Endothelial cell of umbilical vein (primary cell): ENCODE measurements around the gene RPH3AL. TPM values are rescaled to one million over a fixed set of nuclear protein-coding genes. Genes with fewer than 3 reads are reported as not detected.

Experiments
- BruUV-seq: library from RNA; stranded (reverse); fragments of 400-500 nt; replicated peaks from 2 replicates; lab custom pipeline; 2021; lab: Mats Ljungman, UMichigan
- CTCF ChIA-PET: fragments of 300-600, 350-600 bp; sonication (Branson Sonifier 250); formaldehyde crosslinking; loops from one replicate; lab custom pipeline; 2021; ENCODE audit warnings: antibody characterized with exemption, inconsistent platforms; lab: Charles Lee
- POLR2A ChIA-PET: fragments of 300-600, 350-600 bp; sonication (Branson Sonifier 250); formaldehyde crosslinking; loops from one replicate; lab custom pipeline; 2021; ENCODE audit warnings: antibody characterized with exemption, inconsistent platforms; lab: Charles Lee
- DNase-seq: peaks from one replicate; pipeline ENCODE4 v3.0.0-alpha.2; 2011; ENCODE audit warnings: low read depth, low spot score
- FAIRE-seq: peaks from 2 replicates; lab custom pipeline; 2011; peaks lifted over from hg19 to GRCh38; lab: Jason Lieb, UNC
- H2AFZ ChIP-seq: 2 replicates; pipeline ENCODE4 v1.6.0; 2012; ENCODE audit warnings: low read depth, low read length, control low read depth, inconsistent platforms
- H3K27ac ChIP-seq: 2 replicates; pipeline ENCODE4 v1.5.1; 2011; ENCODE audit warnings: low read depth, mild to moderate bottlenecking, control low read depth, low read length, moderate library complexity; ENCODE audit not compliant: insufficient read depth
- H3K27me3 ChIP-seq, 2 experiments: 2 replicates each; pipeline versions ENCODE4 v1.6.0 to v1.6.1; 2011; ENCODE audit warnings: low read length in 2 of 2, mixed read lengths in 1 of 2; ENCODE audit not compliant: control insufficient read depth in 2 of 2, insufficient read depth in 2 of 2
- H3K36me3 ChIP-seq, 2 experiments: 2 replicates in 1 of 2; 3 replicates in 1 of 2; pipeline ENCODE4 v1.5.1; 2011; ENCODE audit warnings: low read length in 2 of 2, mild to moderate bottlenecking in 1 of 2, moderate library complexity in 1 of 2; ENCODE audit not compliant: control insufficient read depth in 2 of 2, insufficient read depth in 2 of 2; ENCODE audit errors: extremely low read depth in 1 of 2
- H3K4me1 ChIP-seq: 3 replicates; pipeline ENCODE4 v1.5.1; 2011; ENCODE audit warnings: mild to moderate bottlenecking, low read length; ENCODE audit not compliant: control insufficient read depth, insufficient read depth; ENCODE audit errors: extremely low read depth
- H3K4me2 ChIP-seq: 2 replicates; pipeline ENCODE4 v1.6.1; 2011; ENCODE audit warnings: low read length, control low read depth, mixed read lengths; ENCODE audit not compliant: insufficient read depth
- H3K4me3 ChIP-seq, 3 experiments: fragments of 200-600 bp in 1 of 3; sonication (generic), shearing (Covaris generic) in 1 of 3; replicated peaks in 1 of 3; 2 replicates each; pipeline ENCODE4 v1.5.1; 2011 to 2016; ENCODE audit warnings: control low read depth in 3 of 3, low read length in 3 of 3, mild to moderate bottlenecking in 2 of 3, inconsistent platforms in 1 of 3, low read depth in 1 of 3, moderate library complexity in 1 of 3; ENCODE audit not compliant: insufficient read depth in 1 of 3
- H3K79me2 ChIP-seq: 2 replicates; pipeline ENCODE4 v1.6.0; 2012; ENCODE audit warnings: low read length, inconsistent platforms; ENCODE audit not compliant: control insufficient read depth, insufficient read depth
- H3K9ac ChIP-seq: replicated peaks from 2 replicates; pipeline ENCODE3; 2011; ENCODE audit warnings: low read length, control low read depth; ENCODE audit not compliant: insufficient read depth; ENCODE audit errors: extremely low read depth
- H3K9me1 ChIP-seq: replicated peaks from 3 replicates; pipeline ENCODE4 v1.6.0; 2011; ENCODE audit warnings: mild to moderate bottlenecking, low read length; ENCODE audit not compliant: control insufficient read depth, insufficient read depth; ENCODE audit errors: extremely low read depth
- H3K9me3 ChIP-seq: replicated peaks from 2 replicates; pipeline ENCODE4 v1.5.1; 2012; ENCODE audit warnings: low read length, inconsistent platforms; ENCODE audit not compliant: control insufficient read depth, insufficient read depth
- H4K20me1 ChIP-seq: replicated peaks from 2 replicates; pipeline ENCODE3; 2011; ENCODE audit warnings: mild to moderate bottlenecking, low read length; ENCODE audit not compliant: control insufficient read depth, insufficient read depth; ENCODE audit errors: extremely low read depth
- CTCF ChIP-seq, 2 donors: IDR thresholded peaks; 1 replicate in 1 of 2; 2 replicates in 1 of 2; pipeline ENCODE4 v1.5.1; 2011; ENCODE audit warnings: low read length in 2 of 2, mild to moderate bottlenecking in 2 of 2, moderate library complexity in 2 of 2, control low read depth in 1 of 2, inconsistent platforms in 1 of 2, low read depth in 1 of 2; ENCODE audit not compliant: insufficient read depth in 1 of 2; ENCODE audit errors: extremely low read depth in 1 of 2
- EZH2 ChIP-seq: IDR thresholded peaks from 2 replicates; pipeline ENCODE4 v1.6.1; 2012; ENCODE audit warnings: borderline replicate concordance, low read depth, mild to moderate bottlenecking, moderate library complexity, low read length, inconsistent platforms; ENCODE audit not compliant: severe bottlenecking
- FOS ChIP-seq: IDR thresholded peaks from 2 replicates; pipeline ENCODE4 v1.6.1; 2011; ENCODE audit warnings: mild to moderate bottlenecking, low read length, moderate library complexity, borderline replicate concordance; ENCODE audit not compliant: insufficient read depth
- GATA2 ChIP-seq: IDR thresholded peaks from 2 replicates; pipeline ENCODE4 v1.7.0; 2011; ENCODE audit warnings: low read depth, mild to moderate bottlenecking, moderate library complexity, mixed read lengths, low read length; ENCODE audit not compliant: insufficient read length, insufficient read depth
- JUN ChIP-seq: IDR thresholded peaks from 2 replicates; pipeline ENCODE4 v1.6.1; 2011; ENCODE audit warnings: borderline replicate concordance, low read depth; ENCODE audit not compliant: insufficient read length, insufficient read depth
- MYC ChIP-seq: IDR thresholded peaks from one replicate; pipeline ENCODE4 v1.6.1; 2011; ENCODE audit warnings: mild to moderate bottlenecking, low read depth, low read length
- POLR2A ChIP-seq: IDR thresholded peaks from 2 replicates; pipeline ENCODE4 v1.6.1; 2012; ENCODE audit warnings: low read depth, mild to moderate bottlenecking, control low read depth, low read length
- POLR2AphosphoS5 ChIP-seq: IDR thresholded peaks from 2 replicates; pipeline ENCODE4 v1.6.1; 2012; ENCODE audit warnings: low read depth, mild to moderate bottlenecking, control low read depth, low read length, moderate library complexity; ENCODE audit not compliant: insufficient read depth
- dilution Hi-C: fragments of 300-500 bp; cut with MboI; formaldehyde crosslinking; loops from one replicate; pipeline ENCODE4 v1.15.0; 2019; ENCODE audit warnings: low sequenced_read_pairs; ENCODE audit not compliant: extremely low pct_ligation_motif_present
- intact Hi-C: fragments of 100-400 bp; cut with micrococcal nuclease; formaldehyde crosslinking; loops from one replicate; pipeline ENCODE4 v1.10.0; 2022
- polyA plus RNA-seq, 4 experiments: library from polyadenylated mRNA; depleted of rRNA in 3 of 4; stranded (reverse) in 3 of 4; unstranded in 1 of 4; fragments of >200 nt; gene quantifications; 2 replicates each; pipeline versions ENCODE4 v1.2.1 to v1.2.3, GENCODE V29; 2011 to 2012; ENCODE audit warnings: missing spikeins in 1 of 4
- total RNA-seq: library from RNA; stranded (reverse); gene quantifications from 2 replicates; pipeline ENCODE4 v1.2.3, GENCODE V29; 2021
- TF ChIP-seq, protein P1 (sequence below): IDR thresholded peaks from 2 replicates; pipeline ENCODE4 v1.6.1; 2011; ENCODE audit not compliant: insufficient read depth, insufficient read length

The RPH3AL gene
- total and polyA plus RNA-seq, 2 donors (not counting 3 experiments of a cell fraction or from before 2014, with no cell fraction given): 4.1 to 7.0 TPM

DNA sequence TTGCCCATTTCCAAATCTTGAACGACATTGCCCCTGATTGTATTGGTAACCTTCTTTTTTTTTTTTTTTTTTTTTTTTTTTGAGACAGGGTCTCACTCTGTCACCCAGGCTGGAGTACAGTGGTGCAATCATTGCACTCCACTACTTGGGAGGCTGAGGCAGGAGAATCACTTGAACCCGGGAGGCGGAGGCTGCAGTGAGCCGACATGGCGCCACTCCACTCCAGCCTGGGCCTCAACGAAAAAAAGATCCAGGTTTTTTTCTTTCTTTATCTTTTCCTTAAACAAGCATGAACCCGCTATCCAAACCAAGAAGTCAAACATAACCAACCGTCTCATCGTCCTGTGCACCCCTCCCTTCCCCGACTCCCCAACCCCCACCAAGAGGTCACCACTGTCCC lies 47.6 kb upstream of the RPH3AL start:
- no peak overlapping the region for H3K4me3 ChIP-seq
- POLR2A ChIA-PET: no interaction called here
- no peak overlapping the region for H3K27ac ChIP-seq
- no peak overlapping the region for H3K9ac ChIP-seq
- no peaks in the 10 kb centered on the region for H3K9me3 ChIP-seq
- FAIRE-seq (no peak), DNase-seq (no peak)
- H3K36me3 ChIP-seq: no peaks in the 10 kb centered on the region
- dilution Hi-C loops (no loop called here), intact Hi-C loops (no loop called here)
- no peaks in the 10 kb centered on the region for H4K20me1 ChIP-seq
- no peaks in the 10 kb centered on the region for H3K79me2 ChIP-seq
- H3K4me2 ChIP-seq: no peak overlapping the region
- BruUV-seq: no TSS peak
- TF ChIP-seq POLR2AphosphoS5 (no peak), POLR2A (no peak), CTCF (IDR thresholded peaks at IDR 0.05; ENCODE audit: extremely low read depth in 1 of 2, insufficient read depth in 1 of 2, low read depth in 1 of 2, low read length in 2 of 2) (no peak), FOS (no peak), MYC (no peak), EZH2 (no peak), JUN (no peak), GATA2 (no peak)
- TF ChIP-seq, protein P1, sequence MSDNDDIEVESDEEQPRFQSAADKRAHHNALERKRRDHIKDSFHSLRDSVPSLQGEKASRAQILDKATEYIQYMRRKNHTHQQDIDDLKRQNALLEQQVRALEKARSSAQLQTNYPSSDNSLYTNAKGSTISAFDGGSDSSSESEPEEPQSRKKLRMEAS: no peak
- H2AFZ ChIP-seq: no peak overlapping the region
- no peaks in the 10 kb centered on the region for H3K4me1 ChIP-seq
- CTCF ChIA-PET: interaction anchor here (2.0 to 2.4 kb wide), 2 partner anchors 12 kb away, joined by 4 to 9 read pairs; no protein-coding TSS in a partner anchor
- peaks cover 0 to 2% of the 10 kb centered on the region in 2 experiments for H3K27me3 ChIP-seq
- H3K9me1 ChIP-seq: no peaks in the 10 kb centered on the region
